OCI-LY1 (cell line): ENCODE results near the gene EIF4E3.

Experiments used
- H2AFZ ChIP-seq: fragments of 200-600 bp; sonication (generic), shearing (Covaris generic); 2 replicates; pipeline ENCODE4 v1.6.0; 2014; ENCODE audit warnings: antibody characterized with exemption, mild to moderate bottlenecking, low read length
- H3F3A ChIP-seq: fragments of 200-600 bp; sonication (generic), shearing (Covaris generic); 2 replicates; pipeline ENCODE4 v1.6.0; 2014; ENCODE audit warnings: mild to moderate bottlenecking, antibody characterized with exemption, low read length, moderate library complexity; ENCODE audit not compliant: insufficient read depth
- H3K27ac ChIP-seq: fragments of 200-600 bp; sonication (generic); 2 replicates; pipeline ENCODE4 v1.5.1; 2014; ENCODE audit warnings: low read length, mixed run types, mild to moderate bottlenecking, low read depth; ENCODE audit not compliant: poor library complexity, severe bottlenecking
- H3K27me3 ChIP-seq: fragments of 200-600 bp; sonication (generic); 2 replicates; pipeline ENCODE4 v1.6.0; 2014; ENCODE audit warnings: antibody characterized with exemption, mild to moderate bottlenecking, low read length, moderate library complexity; ENCODE audit not compliant: insufficient read depth
- H3K36me3 ChIP-seq: fragments of 200-600 bp; sonication (generic); 2 replicates; pipeline ENCODE4 v1.6.1; 2014; ENCODE audit warnings: mild to moderate bottlenecking, antibody characterized with exemption, low read length, moderate library complexity, mixed read lengths; ENCODE audit not compliant: insufficient read depth
- H3K4me1 ChIP-seq: fragments of 200-600 bp; sonication (generic); 2 replicates; pipeline ENCODE4 v1.5.1; 2014; ENCODE audit warnings: mild to moderate bottlenecking, low read length, moderate library complexity; ENCODE audit not compliant: insufficient read depth, severe bottlenecking
- H3K4me2 ChIP-seq: fragments of 200-600 bp; sonication (generic), shearing (Covaris generic); 2 replicates; pipeline ENCODE4 v1.6.1; 2014; ENCODE audit warnings: low read length
- H3K4me3 ChIP-seq: fragments of 200-600 bp; sonication (generic); 2 replicates; pipeline ENCODE4 v1.5.1; 2014; ENCODE audit warnings: low read length, low read depth, mild to moderate bottlenecking, mixed read lengths; ENCODE audit not compliant: poor library complexity, severe bottlenecking
- H3K79me2 ChIP-seq: fragments of 200-600 bp; shearing (Covaris generic); 2 replicates; pipeline ENCODE4 v1.6.1; 2016; ENCODE audit warnings: mixed run types, low read length, mixed read lengths; ENCODE audit not compliant: insufficient read depth
- H3K9ac ChIP-seq: fragments of 200-600 bp; sonication (generic), shearing (Covaris generic); 2 replicates; pipeline ENCODE4 v1.6.1; 2014; ENCODE audit warnings: mild to moderate bottlenecking, low read length, mixed read lengths
- H3K9me2 ChIP-seq: fragments of 200-600 bp; sonication (generic), shearing (Covaris generic); 2 replicates; pipeline ENCODE4 v1.6.1; 2014; ENCODE audit warnings: low read depth, mild to moderate bottlenecking, low read length, mixed read lengths
- H3K9me3 ChIP-seq: fragments of 200-600 bp; shearing (Covaris generic); 2 replicates; pipeline ENCODE4 v1.6.1; 2014; ENCODE audit warnings: low read length, mixed read lengths
- H4K20me1 ChIP-seq: fragments of 200-600 bp; sonication (generic), shearing (Covaris generic); 2 replicates; pipeline ENCODE4 v1.6.0; 2016; ENCODE audit warnings: mild to moderate bottlenecking, low read length; ENCODE audit not compliant: insufficient read depth
- EZH2 ChIP-seq: fragments of 200-600 bp; sonication (generic), shearing (Covaris generic); IDR thresholded peaks from 2 replicates; pipeline ENCODE4 v1.8.0; 2017; ENCODE audit warnings: borderline replicate concordance, mixed run types, mild to moderate bottlenecking, antibody characterized with exemption, low read length, moderate library complexity, mixed read lengths
- TF ChIP-seq, protein P1 (sequence below): fragments of 200-600 bp; sonication (generic), shearing (Covaris generic); IDR thresholded peaks from 2 replicates; pipeline ENCODE4 v1.5.1; 2017; ENCODE audit warnings: mild to moderate bottlenecking, antibody characterized with exemption, low read length, moderate library complexity, mixed read lengths

EIF4E3 gene

DNA sequence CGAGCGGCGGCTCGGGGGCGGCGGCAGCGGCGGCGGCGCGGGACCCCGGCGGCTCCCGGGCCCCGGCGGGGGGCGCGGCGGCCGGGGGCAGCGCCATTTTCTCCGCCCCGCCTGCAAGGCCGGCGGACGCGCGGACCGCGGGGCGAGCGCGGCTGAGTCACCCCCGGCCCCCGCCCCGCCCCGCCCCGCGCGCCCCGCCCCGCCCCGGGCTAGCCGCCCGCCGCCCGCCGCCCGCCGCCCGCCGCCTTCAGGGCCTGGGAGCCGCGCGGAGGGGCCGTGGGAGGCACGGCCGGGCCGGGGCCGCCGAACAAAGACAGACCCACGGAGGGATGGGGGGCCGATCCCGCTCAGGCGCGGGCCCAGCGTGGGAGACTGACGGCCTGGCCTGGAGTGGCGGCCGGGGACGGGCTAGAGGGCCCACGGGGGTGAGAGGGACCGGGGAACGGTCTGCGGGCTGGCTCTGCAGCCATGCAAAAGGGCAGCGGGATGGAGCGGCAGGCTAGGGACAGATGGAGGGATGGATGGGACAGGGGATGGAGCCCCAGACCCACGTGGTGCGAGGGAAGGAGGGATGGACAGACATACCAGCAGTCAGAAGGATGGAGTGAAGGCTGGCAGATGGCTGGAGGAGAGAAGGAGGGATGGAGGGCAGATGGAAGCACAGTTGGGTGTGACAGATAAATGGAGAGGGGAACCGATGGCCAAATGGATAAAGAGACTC, at the start of gene EIF4E3:
TSS of gene EIF4E3 (minus strand) at position 132 of the 721 bp plus-strand sequence. CDS start at position 97, 35 bp downstream.
- no peak within 1 kb of the TSS for H2AFZ ChIP-seq
- H3K4me1 ChIP-seq: peaks cover 12% of the 10 kb centered on the region
- no peaks in the 10 kb centered on the region for H3K79me2 ChIP-seq
- no peaks in the 10 kb centered on the region for H4K20me1 ChIP-seq
- no peaks in the 10 kb centered on the region for H3K9me3 ChIP-seq
- no peaks in the 10 kb centered on the region for H3K9me2 ChIP-seq
- no peak for TF ChIP-seq EZH2
- TF ChIP-seq, protein P1, sequence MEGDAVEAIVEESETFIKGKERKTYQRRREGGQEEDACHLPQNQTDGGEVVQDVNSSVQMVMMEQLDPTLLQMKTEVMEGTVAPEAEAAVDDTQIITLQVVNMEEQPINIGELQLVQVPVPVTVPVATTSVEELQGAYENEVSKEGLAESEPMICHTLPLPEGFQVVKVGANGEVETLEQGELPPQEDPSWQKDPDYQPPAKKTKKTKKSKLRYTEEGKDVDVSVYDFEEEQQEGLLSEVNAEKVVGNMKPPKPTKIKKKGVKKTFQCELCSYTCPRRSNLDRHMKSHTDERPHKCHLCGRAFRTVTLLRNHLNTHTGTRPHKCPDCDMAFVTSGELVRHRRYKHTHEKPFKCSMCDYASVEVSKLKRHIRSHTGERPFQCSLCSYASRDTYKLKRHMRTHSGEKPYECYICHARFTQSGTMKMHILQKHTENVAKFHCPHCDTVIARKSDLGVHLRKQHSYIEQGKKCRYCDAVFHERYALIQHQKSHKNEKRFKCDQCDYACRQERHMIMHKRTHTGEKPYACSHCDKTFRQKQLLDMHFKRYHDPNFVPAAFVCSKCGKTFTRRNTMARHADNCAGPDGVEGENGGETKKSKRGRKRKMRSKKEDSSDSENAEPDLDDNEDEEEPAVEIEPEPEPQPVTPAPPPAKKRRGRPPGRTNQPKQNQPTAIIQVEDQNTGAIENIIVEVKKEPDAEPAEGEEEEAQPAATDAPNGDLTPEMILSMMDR: no peak
- H3K36me3 ChIP-seq: no peaks in the 10 kb centered on the region
- no peaks in the 10 kb centered on the region for H3K27me3 ChIP-seq
- H3K27ac ChIP-seq: no peak within 1 kb of the TSS
- H3K4me3 ChIP-seq: peak within 1 kb of the TSS; percentile 56
- peak within 1 kb of the TSS; percentile 22; the same call in 1 of the 2 replicates for H3K9ac ChIP-seq
- H3K4me2 ChIP-seq: peak within 1 kb of the TSS; percentile 63
- H3F3A ChIP-seq: no peaks in the 10 kb centered on the region

DNA sequence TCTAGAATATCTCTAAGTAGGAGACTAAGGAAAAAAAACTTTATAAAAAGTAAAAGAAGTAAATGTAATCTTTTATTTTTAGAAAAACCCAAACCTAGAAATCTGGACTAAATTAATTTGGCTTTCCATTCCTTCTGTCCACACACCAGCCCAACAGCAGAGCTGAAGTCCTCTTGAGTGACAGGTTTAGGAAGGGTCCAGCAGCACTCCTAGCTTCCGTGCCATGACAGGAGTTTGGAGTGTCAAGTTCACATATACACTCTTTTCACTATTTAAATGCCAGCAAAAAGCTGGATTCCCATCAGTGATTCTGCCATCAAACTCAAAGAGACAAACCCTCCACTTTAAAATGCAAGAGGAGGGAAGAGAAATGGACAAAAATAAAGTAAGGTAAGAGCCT, 46.7 kb upstream of the EIF4E3 start:
- Histone ChIP-seq H3K27ac (no peak overlapping the region), H3K4me3 (no peak overlapping the region), H3K79me2 (no peaks in the 10 kb centered on the region), H3K4me2 (no peak overlapping the region), H3K9me3 (no peaks in the 10 kb centered on the region), H4K20me1 (no peaks in the 10 kb centered on the region), H3K9ac (no peak overlapping the region), H3K27me3 (no peaks in the 10 kb centered on the region), H3K9me2 (no peaks in the 10 kb centered on the region), H2AFZ (no peak overlapping the region), H3K4me1 (no peaks in the 10 kb centered on the region), H3F3A (no peaks in the 10 kb centered on the region), H3K36me3 (no peaks in the 10 kb centered on the region)
- TF ChIP-seq EZH2: no peak
- TF ChIP-seq, protein P1: no peak

DNA sequence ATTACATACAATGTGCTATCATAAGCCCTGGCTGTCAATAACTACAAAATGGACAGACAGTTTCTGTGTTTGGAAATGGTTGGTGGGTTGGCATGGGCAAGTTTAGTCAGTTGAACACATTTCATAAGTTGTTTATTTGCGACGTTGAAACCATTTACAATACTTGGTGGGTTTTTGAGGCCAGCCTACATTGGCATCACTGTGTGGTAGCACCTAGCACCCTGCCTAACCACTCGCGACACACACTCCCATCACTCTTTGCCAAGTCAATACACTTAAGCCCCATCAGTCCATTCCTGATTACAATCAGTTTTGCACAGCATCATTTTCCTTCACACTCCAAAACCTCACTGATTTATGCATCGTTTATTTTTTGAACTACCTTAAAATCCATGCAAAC, 45.9 kb upstream of the EIF4E3 start:
- no peak overlapping the region for H2AFZ ChIP-seq
- H3K4me2 ChIP-seq: no peak overlapping the region
- no peaks in the 10 kb centered on the region for H3F3A ChIP-seq
- H3K4me1 ChIP-seq: no peaks in the 10 kb centered on the region
- no peaks in the 10 kb centered on the region for H4K20me1 ChIP-seq
- no peaks in the 10 kb centered on the region for H3K79me2 ChIP-seq
- H3K9ac ChIP-seq: no peak overlapping the region
- no peak overlapping the region for H3K27ac ChIP-seq
- no peaks in the 10 kb centered on the region for H3K27me3 ChIP-seq
- H3K9me3 ChIP-seq: no peaks in the 10 kb centered on the region
- no peaks in the 10 kb centered on the region for H3K36me3 ChIP-seq
- TF ChIP-seq EZH2: no peak
- TF ChIP-seq, protein P1: no peak
- no peaks in the 10 kb centered on the region for H3K9me2 ChIP-seq
- no peak overlapping the region for H3K4me3 ChIP-seq
